Measurements from ENCODE around the gene NRCAM.

- no peak for TF ChIP-seq EZH2phosphoT487 (IDR thresholded peaks at IDR 0.05; ENCODE audit: low read length)
- no peak for TF ChIP-seq CTCF (IDR thresholded peaks at IDR 0.05; ENCODE audit: low read length)
These were observed 216.6 kb downstream of the NRCAM start for GRCh38 chr7:108239501-108240225.

Data from MM.1S (cell line).